GM19099 (cell line): ENCODE results near the gene ADRM1.

Source experiments
- POLR2A ChIP-seq: IDR thresholded peaks from 3 replicates; pipeline ENCODE4 v1.6.1; 2011; ENCODE audit warnings: low read depth; ENCODE audit not compliant: insufficient read length; ENCODE audit errors: extremely low read depth

Gene ADRM1

DNA sequence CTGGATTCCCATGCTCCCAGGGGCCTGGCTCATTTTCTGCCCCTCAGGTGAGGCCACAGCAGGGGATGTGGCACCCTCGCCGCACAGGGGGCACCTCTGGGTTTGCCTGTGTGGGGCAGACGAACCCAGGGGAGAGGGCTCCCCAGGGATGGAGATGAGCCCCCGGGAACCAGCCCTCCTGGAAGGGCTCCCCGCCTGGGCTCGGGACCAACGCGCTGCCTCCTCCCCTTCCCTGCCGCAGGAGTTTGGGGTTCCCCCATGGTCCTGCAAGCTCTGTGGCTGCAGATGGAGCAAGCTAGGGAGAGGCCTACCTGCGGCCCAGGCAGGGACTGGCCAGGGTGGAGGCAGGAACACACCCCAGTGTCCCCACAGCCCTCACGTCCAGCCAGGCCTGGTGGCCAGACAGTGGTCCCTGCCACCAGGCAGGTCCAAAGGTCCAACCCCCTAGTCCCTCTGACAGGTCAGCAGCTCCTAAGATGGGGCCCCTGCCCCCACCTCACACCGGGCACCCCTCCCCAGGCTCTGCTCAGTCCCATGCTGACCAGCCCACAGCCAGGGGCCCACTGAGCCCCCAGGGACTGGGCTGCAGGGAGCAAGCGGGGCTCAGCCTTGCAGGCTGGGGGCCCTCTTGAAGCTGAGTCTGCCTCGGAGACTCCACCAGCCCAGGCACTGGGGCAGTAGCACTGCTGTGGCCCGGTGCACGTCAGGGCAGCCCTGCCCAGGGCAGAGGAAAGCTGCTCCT, 50.7 kb downstream of the ADRM1 start:
- TF ChIP-seq POLR2A: no peak

DNA sequence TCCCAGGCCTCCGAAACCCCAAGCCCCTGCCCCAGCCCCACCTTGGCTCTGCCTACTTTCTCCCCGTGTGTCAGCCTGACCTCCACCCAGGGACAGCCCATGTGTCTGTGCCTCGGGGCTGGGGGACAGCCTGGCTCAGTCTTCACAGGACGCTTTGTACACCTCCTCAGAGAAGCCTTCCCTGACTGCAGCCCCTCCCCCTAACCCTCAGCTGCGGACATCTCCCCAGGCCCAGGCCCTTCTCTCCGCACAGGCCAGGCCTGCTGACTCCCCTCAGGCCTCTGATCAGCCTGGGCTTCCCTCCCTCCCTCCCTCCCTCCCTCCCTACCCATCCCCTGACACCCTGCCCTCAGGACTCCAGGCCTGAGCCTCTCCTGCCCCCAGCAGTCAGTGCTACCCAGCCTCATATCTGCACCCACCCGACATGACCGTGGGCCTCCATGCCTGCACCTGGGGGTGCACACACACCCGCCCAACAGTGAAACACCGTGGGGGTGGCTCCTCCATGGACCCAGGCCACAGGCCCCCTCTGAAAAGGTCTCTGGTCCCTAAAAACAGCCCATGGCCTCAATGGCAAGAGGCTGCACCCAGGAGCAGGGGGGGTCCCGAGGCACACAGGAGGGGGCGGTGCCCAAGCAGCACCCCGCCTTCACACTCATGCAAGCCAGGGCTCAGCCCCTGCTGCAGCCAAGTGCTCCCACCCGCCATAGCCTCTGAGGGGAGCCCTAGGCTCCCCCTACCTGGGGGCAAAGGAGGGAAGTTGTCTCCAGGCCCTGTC, 51.4 kb downstream of the ADRM1 start:
- no peak for TF ChIP-seq POLR2A

DNA sequence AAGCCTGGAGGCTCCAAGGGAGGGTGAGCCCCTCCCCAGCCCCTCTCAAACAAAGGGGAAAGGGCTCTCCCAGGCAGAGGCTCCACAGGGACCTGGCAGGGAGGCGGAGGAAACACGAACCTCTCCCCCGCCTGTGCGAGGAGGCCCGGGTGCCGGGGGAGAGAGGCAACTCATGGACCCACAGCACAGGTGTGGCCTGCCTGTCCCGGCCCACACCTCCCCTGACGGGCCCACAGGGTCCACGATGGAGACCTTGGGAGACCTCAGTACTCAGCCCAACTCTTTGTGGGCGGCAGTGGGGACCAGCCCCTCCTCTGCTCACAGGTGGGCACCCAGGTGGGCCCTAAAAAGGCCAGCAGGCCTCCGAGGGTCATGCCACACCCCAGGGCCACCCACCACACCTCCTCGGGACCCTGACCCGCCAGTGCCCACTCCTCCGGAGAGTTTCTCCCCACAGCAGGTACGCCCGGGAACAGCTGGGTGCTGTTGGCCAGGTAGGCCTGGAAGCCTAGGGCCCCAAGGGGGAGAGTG, 52.1 kb downstream of the ADRM1 start:
- TF ChIP-seq POLR2A: no peak

DNA sequence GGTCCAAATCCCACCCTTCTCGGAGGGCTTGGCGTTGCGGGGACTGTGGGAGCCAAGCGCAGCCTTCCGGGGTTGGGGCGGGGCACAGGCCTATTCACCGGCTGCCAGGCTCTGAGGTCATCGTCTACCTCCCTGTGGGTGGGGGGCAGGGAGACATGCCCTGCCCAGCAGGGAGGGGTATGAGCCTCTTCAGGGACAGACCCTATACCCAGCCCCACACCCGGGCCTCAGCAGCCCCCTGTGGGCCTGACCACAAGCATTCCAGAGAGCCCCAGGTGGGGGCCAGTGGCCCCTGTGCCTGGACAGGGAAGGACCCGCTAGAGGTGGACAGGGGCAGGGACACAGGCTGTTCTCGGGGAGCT, 52.7 kb downstream of the ADRM1 start:
- TF ChIP-seq POLR2A: no peak

DNA sequence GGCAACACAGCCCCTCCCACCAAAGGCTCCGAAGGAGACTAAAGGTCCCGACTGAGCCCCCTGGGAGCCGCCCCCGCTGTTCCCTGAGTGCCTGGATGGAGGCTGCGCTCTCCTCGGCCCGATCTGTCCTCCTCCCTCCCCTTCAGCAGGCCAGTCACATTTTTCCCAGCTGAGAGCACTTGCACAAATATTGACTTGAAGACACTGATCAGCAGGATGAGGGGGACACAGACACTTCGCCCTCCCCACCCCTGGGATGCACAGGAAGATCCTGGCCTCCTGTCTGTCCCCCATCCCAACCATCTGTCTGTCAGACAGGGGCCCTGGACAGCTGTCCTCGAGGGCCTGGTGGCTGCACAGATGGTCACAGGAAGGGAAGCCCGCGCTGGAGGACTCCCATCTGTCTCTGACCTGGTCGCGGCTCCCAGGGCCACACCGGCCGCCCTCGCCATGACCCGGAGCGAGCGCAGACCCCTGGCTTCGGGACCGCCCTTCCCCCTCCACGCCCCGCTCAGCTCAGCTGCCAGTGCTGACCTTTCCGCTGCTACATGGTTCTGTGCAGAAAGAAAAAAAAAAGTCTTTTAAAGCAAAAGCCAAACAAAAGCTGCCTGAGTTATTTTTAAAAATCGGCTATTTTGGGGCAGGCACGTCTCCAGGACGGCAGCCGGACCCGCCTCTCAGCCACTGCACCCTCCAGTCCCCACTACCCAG, 53.2 kb downstream of the ADRM1 start:
- TF ChIP-seq POLR2A: no peak

DNA sequence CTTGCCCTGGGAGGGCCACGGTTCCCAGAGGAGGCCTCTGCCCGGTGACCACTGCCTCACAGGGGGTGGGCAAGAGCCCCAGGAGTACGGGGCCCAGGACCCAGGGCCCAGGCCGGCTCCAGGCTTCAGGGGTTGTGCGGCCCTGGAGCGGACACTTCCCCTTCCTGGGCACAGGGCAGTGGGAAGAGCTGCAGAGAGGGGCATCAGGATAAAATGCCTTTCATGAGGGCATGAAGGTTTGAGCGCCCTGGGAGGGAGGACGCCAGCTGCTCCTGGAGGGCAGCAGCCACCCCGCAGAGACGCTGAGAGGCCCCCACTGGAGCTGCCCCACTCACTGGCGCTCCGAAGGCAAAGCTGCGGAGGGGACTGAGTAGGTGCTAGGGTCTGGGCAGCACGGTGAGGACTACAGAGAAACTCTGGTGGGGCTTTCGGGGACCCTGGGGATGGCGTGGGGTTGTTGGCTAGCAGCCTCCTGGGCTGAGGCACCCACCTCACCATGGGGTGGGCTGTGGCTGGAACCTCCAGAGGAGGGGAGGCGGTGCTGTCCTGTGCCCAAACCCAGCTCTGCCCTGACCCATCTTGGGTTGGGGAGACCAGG, 53.9 kb downstream of the ADRM1 start:
- TF ChIP-seq POLR2A: no peak

DNA sequence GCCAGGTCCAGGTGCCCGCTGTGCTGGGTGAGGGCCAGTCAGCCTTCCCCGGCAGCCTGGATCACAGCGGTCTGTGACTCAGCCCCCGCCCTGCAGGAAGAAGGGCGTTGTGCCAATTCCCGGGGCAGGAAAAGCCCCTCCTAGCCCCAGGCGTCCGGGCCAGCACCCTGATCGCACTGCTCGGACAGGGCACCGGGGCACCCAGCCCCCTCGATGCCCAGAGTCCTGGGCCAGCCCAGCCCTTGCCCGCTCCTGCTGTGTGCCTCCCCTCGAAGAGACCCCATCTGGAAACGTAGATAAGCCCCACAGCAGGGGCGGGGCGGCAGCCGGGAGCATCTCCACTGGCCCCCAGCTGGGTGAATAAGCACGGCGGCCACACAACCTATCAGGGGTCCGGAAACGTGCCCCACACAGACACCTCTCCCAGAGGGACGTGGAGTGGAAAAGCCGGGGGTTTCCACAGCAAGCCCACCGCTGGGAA, 54.4 kb downstream of the ADRM1 start:
- no peak for TF ChIP-seq POLR2A

DNA sequence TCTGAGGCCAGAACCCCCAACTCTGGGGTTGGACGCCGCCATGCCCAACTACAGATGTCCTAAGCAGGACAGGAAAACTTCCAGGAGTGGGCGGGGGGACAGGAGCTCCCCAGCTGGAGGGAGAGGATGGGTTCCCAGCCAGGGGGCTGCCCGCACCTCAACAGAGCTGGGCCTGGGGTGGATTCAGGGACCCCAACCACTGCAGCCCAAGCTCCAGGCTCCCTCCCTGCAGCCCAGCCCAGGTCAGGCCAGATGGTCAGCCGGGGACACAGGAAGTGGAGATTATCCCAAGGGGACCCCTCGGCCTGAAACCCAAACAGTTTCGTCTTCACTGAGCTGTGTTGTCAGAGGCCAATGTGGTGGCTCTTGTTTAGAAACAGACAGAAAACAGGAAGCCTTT, 54.9 kb downstream of the ADRM1 start:
- no peak for TF ChIP-seq POLR2A
